ENCODE results near the gene SELENON.

The SELENON gene, protein sequence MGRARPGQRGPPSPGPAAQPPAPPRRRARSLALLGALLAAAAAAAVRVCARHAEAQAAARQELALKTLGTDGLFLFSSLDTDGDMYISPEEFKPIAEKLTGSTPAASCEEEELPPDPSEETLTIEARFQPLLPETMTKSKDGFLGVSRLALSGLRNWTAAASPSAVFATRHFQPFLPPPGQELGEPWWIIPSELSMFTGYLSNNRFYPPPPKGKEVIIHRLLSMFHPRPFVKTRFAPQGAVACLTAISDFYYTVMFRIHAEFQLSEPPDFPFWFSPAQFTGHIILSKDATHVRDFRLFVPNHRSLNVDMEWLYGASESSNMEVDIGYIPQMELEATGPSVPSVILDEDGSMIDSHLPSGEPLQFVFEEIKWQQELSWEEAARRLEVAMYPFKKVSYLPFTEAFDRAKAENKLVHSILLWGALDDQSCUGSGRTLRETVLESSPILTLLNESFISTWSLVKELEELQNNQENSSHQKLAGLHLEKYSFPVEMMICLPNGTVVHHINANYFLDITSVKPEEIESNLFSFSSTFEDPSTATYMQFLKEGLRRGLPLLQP

DNA sequence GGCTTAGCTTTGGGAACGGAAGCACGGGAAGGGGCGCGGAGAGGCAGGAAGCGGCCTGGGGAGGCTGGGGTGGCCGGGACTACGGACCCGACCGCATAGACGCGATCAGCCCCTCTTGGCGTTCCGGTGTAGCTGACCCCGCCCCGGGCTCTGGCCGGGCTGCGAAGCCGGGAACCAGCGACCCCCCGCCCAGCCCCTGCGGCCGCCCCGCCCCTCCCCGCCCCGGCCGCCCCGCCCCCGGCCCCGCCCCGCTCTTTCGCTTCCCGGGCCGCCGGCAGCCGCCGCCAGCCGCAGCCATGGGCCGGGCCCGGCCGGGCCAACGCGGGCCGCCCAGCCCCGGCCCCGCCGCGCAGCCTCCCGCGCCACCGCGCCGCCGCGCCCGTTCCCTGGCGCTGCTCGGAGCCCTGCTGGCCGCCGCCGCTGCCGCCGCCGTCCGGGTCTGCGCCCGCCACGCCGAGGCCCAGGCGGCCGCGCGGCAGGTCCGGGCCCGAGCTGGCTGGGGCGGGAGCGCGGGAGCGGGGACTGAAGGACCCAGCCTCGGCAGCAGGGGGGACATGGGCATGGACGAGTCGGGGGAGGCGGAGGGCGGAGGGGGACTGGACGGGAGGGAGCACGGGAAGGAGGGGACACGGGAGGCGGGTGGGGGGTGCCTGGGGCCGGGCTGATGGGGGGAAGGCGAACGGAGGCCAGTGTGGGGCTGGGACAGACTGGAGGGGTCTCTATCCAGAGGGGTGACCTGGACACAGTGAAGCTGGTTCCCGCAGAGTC lies at the start of gene SELENON:
Gene SELENON, plus strand, starts transcription at position 259 of the 768 bp plus-strand sequence. Its CDS starts 38 bp downstream, at position 297.
- DNase-seq, result no peak

DNA sequence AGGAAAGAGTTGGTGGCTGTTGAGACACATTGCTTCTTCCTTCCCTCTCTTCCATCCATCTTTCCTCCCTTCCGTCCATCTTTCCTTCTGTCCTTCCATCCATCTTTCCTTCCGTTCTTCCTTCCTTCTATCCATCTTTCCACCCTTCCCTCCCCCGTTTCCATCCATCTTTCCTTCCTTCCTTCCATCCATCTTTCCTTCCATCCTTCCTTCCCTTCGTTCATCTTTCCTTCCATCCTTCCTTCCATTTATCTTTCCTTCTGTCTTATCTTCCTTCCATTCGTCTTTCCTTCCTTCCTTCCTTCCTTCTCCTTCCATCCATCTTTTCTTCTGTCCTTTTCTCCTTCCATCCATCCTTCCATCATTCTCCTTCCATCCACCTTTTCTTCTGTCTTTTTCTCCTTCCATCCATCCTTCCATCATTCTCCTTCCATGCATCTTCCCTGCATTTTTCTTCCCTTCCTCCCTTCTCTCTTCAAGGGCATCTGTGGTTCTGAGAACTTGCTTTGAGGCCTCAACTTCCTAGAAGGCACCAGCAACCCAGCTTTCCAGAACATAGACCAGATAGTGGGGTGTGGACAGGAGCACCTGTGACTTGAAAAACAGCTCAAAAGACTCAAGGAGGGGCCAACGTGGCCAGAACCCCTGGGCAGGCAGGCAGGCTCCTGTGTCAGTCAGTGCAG lies 48.9 kb upstream of the SELENON start:
- no peak for DNase-seq

DNA sequence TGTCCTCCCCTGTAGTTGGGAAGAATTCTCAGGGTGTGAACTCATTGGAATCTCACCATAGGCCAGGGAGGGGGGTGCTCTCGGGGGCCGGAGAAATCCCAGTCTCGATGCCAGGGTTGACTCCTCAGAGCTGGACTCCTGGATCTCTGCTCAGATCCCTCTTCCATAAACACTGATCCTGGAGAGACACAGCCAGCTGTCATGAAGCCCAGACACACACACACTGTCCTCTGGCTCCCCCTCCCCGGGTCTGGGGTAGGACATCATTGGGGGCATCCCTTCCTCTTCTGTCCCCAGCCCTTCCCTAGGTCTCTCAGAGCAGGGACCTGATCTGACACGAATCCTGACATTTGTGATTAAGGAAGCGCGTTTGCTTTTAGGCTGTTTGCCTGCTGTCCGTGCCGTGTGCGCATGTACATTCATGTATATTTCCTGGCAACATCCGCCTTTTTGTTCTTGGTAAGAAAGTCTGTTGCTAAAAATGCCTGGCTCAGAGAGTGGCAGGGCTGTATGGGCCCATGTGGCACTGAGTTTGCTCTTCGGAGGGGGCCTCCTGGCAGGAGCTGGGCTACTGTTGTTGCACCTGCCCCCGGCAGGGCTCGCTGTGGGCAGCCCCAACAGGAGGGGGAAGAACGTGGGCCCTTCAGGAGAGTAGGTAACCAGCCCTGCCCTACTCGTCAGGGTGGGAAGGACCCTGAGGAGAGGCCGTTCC lies 45.4 kb upstream of the SELENON start:
- peak; percentile 16 for DNase-seq

DNA sequence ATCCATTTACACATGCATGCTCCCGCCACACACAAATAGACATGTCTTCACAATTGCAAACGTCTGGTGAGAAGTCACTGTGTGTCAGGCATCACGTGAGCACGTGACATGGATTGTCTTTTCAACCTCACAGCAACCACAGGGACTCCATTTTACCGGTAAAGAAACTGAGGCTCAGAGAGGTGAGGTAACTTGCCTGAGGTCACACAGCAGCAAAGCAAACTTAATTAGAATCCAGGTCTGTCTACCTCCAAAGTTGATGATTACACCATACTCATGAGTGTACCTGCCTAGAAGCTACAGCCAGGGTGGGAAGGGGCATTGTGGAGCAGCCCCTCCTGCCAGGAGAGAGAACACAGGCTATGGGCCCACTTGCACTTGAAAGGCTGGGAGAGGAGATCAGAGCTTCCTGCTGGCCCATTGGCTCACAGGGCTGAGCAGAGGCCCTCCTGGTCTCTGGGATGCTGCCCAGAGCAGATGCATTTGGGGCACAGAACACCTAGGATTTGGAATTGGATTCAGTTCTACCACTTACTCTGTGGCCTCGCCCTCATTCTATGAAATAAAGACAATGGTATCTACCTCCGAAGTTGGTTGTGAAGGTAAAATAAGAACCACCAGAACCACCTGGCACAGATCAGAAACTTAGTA lies 44.4 kb upstream of the SELENON start:
- no peak for DNase-seq

DNA sequence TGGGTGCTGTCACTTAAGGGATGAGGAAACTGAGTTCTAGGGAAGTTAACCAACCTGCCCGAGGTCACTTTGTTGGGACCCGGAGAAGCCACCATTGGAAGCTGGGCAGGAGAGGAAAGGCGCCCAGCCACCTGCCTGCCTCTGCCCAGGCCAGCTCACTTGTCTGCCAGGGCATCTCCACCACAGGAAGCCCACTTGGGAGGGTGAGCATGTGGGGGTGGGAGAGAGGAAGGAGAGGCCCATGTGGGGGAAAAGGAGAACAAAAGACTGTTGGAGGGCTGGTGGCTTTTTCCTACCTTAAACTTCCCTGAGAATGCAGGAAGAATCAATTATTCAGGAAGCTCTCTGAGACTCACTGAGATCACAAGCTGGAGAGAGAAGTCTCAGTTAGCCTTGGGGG lies 43.8 kb upstream of the SELENON start:
- no peak for DNase-seq

DNA sequence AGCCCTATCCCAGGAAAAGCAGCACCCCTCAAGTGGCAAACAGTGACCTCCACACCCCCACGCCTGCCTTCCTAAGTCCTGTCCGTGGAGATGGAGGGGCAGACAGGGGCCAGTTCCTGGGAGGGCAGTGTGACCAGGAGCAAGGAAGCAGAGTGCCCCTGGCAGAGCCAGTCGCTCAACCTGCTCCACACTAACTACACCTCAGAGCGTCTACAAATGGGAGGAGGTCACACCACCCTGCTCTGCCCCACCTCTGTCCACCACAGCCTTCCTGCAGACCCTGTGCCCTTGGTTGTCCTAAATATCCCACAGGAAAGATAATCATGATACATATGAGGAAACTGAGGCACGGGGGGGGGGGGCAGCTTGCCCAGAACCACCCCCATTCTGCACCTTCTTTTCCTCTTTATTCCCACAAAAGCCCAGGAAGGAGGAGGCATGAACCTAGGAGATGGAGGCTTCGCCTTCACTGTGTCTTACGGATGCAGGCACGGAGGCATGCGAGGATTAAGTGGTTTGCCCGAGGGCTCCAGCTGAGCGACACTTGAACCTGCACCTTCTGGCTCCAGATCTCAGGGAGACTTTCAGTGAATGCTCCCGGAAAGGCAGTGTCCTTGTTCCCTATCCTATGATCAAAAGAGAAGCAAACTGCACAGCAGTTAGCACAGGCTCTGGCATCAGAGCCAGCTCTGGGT lies 42.7 kb upstream of the SELENON start:
- no peak for DNase-seq

DNA sequence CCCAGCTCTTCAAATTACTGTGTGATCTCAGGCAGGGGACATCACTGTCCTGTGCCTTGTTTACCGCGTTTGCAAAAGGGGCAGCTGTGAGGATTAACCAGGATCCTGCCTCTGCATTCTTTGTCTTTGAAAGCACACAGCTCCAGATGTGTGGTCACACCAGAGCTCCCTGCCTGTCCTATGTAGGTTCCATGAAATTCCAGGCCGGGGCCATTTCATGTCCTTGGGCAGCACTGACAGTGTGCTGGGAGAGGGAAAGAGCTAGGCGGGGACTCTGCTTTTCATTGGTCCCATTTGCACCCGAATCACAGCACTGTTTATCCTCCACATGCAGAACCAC lies 42.2 kb upstream of the SELENON start:
- DNase-seq, result no peak

DNA sequence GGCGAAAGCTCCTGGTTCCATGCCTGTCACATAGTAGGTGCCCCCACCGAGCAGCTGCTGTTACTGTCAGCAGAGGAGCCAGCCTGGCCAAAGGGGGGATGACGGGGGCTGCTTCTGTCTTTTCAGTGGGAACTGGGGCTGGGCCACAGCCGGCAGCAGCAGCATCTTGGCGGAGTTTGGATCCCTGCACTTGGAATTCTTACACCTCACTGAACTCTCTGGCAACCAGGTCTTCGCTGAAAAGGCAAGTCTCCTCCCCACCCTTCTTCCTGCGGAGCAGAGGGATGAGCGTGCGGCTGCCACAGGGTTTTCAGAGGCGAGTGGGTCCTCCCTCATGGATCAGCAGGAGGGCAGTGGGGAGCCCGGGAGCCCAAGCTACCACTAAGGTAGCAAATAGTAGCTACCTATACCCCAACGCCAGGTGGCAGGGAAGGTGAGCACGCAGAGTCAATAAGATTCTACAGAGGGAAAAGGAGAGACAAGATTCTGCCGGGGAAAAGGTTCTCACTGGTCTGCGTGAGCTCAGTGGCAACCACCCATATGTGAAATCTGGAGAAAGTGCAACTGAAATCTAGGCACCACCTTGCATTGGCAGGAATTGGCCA lies 41.4 kb upstream of the SELENON start:
- no peak for DNase-seq

DNA sequence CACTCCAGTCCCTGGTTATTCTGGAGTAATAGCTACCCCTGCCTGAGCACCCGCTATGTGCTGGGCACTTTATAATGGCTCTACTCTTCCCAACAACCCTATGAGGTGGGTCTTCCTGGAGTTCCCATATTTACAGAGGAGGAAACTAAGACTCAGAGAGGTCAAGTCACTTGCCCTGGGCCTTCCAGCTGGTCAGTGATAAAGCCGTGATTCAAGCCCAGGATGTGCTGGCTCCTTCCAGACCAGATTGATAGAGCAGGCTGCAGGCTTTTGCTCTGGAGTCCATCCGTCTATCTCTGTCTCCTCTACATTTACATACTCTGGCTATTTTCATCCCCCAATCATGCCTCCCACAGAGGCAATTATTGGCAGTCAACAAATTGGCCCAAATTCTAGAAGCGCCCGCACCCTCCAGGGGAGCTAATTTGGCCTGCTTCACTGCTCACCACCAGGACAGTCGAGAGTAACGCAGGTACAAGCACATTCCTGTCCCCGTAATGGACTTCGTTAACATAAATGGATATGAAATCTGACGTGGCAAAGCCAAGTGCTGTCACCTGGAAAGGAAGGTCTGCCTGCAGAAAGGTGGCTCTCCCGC lies 39.8 kb upstream of the SELENON start:
- DNase-seq, result no peak

DNA sequence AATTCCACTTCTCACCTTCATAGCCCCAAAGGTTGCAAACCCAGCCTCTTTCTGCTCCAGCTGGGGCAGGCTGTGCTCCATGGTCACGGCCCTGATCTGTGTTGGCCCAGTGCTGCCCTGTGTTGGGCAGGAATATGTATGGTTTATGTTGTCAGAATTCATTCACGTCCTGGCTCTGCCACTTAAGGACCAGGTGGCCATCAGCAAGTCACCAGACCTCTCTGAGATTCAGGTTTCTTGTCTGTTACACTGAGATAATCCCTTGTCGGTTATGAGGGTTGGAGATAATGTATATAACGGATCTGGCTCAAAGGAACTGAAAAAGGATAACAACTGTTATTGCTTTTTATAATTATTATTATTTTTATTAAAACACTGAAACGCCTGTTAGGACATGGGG lies 39.1 kb upstream of the SELENON start:
- DNase-seq, result no peak

DNA sequence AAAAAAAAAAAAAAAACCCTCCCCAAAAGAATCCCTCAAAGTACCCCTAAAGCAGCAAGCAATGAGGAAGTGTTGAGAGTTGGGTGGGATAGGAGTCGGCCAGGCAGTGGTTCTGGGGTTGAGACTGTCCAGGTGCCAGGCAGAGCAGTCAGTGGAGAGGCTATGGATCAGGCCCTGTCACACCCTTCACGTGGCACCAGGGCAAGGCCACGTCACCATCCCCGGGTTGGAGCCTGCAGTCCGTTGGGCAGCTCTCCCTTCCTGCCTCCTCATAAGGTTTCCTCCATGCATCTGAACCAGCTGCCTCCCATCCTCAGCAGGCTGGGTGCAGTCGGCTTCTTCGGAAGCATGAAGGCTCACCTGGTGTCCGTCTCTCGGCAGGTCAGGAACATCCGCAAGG lies 36.5 kb upstream of the SELENON start:
- DNase-seq, result no peak

DNA sequence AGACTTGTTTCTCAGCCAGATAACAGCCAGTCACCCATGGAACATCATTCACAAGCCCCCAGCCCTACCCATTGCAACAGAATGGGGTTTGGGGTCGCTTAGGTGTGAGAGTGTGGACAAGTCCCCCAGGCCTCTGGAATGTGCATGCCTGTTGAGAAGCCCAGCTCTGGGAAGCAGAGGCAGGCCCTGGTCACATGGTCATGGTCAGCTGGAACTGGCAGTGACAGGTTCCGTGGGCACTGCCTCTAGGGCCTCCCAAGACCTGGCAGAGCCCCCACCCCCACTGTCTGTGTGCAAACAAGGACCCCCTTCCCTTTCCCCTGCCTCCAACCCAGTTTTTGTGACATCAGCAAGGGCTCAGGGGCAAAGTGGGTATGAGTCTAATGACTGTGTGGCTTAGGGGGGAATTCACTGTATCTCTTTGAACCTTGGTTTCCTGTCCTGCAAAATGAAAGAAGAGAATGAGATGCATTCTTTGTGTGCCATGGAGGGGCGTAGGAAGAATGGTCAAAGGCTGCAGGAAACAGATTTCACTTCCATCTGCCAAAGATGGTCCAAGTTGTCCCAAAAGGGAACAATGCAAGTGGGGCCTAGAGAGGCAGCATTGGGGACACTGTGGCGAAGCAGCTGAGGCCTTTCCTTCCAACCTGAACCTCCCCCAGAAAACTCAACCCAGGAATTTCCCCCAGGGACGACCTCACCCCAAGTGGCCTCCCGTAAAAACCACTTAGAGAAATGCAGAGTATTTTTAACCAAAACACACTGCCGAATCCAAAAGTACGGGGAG lies 34.7 kb upstream of the SELENON start:
- DNase-seq, result no peak

DNA sequence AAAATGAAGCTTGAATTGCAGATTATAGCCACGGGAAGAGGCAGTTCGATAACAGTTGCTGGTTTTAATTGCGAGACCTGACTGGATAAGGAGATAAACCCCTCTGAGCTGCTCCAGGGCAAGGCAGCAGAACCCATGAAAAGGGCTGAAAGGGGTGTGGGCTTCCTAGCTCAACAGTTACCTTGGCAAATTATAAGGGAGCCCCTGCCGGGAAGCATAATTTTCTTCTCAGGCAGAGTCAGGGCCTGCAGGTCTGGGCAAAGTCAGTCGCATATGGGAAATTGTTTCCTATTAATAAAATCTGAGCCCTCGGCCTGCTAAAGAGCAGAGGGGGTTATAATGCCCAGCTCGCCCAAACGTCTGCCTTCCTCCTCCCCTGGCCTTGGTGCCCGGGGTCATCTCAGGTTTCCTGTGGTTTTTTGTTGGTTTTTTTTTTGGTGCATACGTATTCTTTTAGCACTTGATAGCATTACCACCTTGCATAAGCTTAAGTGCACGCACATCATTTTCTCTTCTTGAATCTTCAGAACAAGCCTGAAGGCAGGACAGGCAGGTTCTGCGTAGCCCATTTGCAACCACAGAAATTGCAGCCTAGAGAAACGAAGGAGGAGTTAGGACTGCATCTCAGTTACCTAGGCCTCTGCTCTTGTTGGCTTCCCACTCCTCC lies 33.9 kb upstream of the SELENON start:
- no peak for DNase-seq

DNA sequence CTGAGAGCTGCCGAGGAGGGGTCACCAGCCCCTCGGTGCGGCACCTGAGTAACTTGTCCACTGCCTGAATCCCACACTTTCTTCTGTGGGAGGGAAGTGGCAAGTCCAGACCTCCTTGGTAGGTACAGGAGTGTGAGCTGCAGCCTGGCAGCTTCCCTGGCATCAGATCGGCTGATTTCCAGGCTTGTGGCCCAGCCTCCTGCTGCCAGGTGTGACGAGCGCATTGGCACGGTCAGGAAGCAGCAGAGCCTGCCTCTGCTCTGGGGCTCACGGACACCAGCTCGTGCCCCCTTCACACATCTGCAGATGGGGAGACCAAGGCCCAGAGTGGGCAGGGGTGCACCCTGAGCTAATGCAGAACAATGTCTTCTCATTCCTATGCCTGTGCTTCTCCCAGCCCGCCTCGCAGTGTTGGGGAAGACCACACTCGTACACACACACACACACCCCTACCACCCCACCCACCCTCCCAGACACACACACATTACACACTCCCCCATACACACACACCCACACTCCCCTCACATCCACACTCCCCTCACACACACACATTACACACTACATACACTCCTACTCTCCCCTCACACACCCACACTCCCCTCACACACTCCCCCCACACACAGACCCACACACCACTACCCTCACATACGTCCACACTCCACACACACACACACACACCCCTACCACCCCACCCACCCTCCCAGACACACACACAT lies 33.1 kb upstream of the SELENON start:
- no peak for DNase-seq

DNA sequence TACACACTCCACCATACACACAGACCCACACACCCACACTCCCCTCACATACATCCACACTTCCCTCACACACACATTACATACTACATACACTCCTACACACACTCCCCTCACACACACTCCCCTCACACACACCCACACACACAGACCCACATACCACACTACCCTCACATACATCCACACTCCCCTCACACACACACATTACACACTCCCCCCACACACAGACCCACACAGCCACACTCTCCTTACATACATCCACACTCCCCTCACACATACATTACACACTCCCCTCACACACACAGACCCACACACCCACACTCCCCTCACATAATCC lies 32.6 kb upstream of the SELENON start:
- DNase-seq, result no peak

DNA sequence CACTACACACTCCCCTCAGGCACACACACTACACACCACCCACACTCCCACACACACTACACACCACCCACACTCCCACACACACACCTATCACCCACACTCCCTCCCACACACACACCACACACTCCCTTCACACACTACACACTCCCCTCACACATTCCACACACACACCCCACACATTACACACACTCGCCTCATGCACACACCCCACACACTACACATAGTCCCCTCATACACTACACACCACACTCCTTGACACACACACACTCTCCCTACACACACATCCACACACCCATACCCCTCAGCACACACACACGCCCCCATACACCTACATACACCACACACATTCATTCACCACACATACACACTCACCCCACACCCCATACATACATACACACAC lies 31.0 kb upstream of the SELENON start:
- DNase-seq, result no peak

DNA sequence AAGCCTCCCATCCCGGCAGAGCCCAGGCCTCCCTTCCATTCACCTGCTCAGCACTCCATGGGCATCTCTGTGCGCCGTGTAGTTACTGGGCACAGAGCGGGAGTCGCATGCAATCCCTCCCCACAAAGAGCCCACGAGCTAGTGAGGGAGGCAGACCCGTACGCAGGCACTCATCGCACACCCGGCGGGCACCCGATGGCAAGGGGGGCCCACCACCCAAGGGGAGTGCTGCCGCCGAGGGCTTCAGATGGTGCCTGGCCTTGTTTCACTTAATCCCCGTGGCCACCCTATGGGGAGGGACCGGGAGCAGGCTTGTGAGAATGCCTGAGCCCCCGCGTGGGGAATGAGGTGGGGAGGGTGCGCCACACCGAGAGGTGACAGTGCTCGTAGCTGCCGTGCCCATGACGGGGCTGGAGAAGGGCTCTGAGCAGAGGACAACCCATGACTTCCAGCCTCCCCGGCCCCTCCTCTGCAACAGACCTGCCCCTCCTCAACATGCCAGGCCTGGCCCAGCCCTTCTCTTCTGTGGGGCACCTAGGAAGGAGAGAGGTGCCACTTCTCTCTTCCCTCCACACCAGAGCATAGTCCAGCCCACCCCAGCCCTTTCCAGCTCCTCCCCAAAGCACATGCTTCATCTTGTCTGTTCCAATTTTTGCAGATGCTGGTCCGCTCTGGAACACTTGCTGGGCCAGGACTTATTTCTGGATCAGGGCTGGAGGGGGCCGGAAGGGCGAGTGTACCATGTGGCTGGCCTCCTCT lies 30.2 kb upstream of the SELENON start:
- no peak for DNase-seq
